ENCODE results near the gene TRPV4. TPM values are rescaled to one million over a fixed set of nuclear protein-coding genes. Genes with fewer than 3 reads are reported as not detected.

TRPV4 gene
- total and polyA plus RNA-seq, 9 of the 15 experiments (the other 6 are each of a cell fraction or from before 2014, with no cell fraction given), result 0.13 TPM; not detected in 8

- BruUV-seq (replicated peaks), result no TSS peak
- H3K4me2 ChIP-seq (ENCODE audit: insufficient read depth, low read length), result no peak overlapping the region
- ATAC-seq (no peak), FAIRE-seq (no peak), DNase-seq (ENCODE audit: extremely low read depth in 1 of 4, low spot score in 3 of 4) (no peak)
- H3K36me3 ChIP-seq (ENCODE audit: control insufficient read depth, insufficient read depth, low read length), result no peaks in the 10 kb centered on the region
- H3K27ac ChIP-seq (ENCODE audit: extremely low read depth, low read depth, low read length), result no peak overlapping the region
- in situ Hi-C loops (cut with MboI) (no loop called here), intact Hi-C loops (cut with micrococcal nuclease) (no loop called here)
- peaks cover 0 to 13% of the 10 kb centered on the region in 2 experiments; a peak in 2 of 5 replicates for H3K27me3 ChIP-seq (ENCODE audit: control insufficient read depth in 2 of 2, insufficient read depth in 2 of 2, low read length in 2 of 2)
- no peak overlapping the region for H3K9ac ChIP-seq (ENCODE audit: insufficient read depth in 1 of 2, low read depth in 2 of 2, low read length in 2 of 2)
- peaks cover 3% of the 10 kb centered on the region; the same call in 1 of the 2 replicates for H3K9me3 ChIP-seq (replicated peaks; ENCODE audit: control insufficient read depth, insufficient read depth, low read depth, low read length)
- H3K4me3 ChIP-seq, result no peak overlapping the region
- POLR2A ChIA-PET, result no interaction called here
- TF ChIP-seq IRF2 (CRISPR knock-in tag; IDR thresholded peaks at IDR 0.05), result no peak
- TF ChIP-seq ZNF644 (tag; IDR thresholded peaks at IDR 0.05; ENCODE audit: low read depth), result no peak
- TF ChIP-seq HDAC1 (IDR thresholded peaks at IDR 0.05), result no peak
- no peak for TF ChIP-seq RB1 (IDR thresholded peaks at IDR 0.05; ENCODE audit: low read depth)
- no peak for TF ChIP-seq MED1 (CRISPR knock-in tag; IDR thresholded peaks at IDR 0.05; ENCODE audit: borderline replicate concordance)
- no peak for TF ChIP-seq ETV1 (tag; conservative IDR thresholded peaks at IDR 0.05; ENCODE audit: low read depth)
- no peak for TF ChIP-seq HDAC3 (IDR thresholded peaks at IDR 0.05; ENCODE audit: borderline replicate concordance, partially characterized antibody)
- TF ChIP-seq CREM (IDR thresholded peaks at IDR 0.05; ENCODE audit: low read depth), result no peak
- no peak for TF ChIP-seq ZBTB33 (CRISPR knock-in tag; IDR thresholded peaks at IDR 0.05)
- no peak for TF ChIP-seq ZBTB26 (CRISPR knock-in tag; IDR thresholded peaks at IDR 0.05)
- TF ChIP-seq ATF2 (CRISPR knock-in tag; IDR thresholded peaks at IDR 0.05), result no peak
- H2AFZ ChIP-seq (ENCODE audit: low read depth, low read length), result no peak overlapping the region
- 0% methylated on average over 6 of the region's 6 CpGs for WGBS (ENCODE audit: insufficient coverage, low coverage, missing lambda C conversion rate)
- H3K9me1 ChIP-seq (ENCODE audit: control insufficient read depth, insufficient read depth, low read length), result no peaks in the 10 kb centered on the region
- no peaks in the 10 kb centered on the region for H4K20me1 ChIP-seq (replicated peaks; ENCODE audit: control insufficient read depth, insufficient read depth, low read length)
- no peaks in the 10 kb centered on the region for H3K79me2 ChIP-seq (ENCODE audit: control insufficient read depth, insufficient read depth, low read length)
- H3K4me1 ChIP-seq (replicated peaks in 1 of 2; ENCODE audit: control insufficient read depth in 2 of 2, insufficient read depth in 2 of 2, low read length in 2 of 2), result no peaks in the 10 kb centered on the region
- CTCF ChIA-PET (ENCODE audit: low intra/inter-chr PET ratio), result no interaction called here
Measured at GRCh38 chr12:109752117-109753053, 80.8 kb downstream of the TRPV4 start.
